Liver (tissue), 9 donors: ENCODE measurements around the gene SMARCE1. TPM values are rescaled to one million over a fixed set of nuclear protein-coding genes. Genes with fewer than 3 reads are reported as not detected.

Experiments used
- DNase-seq: peaks from one replicate; pipeline ENCODE4 v3.0.0-alpha.2; 2017; ENCODE audit warnings: low spot score
- H3K27ac ChIP-seq, 2 donors: one replicate each; pipeline ENCODE4 v1.7.0; 2013; ENCODE audit warnings: inconsistent platforms in 2 of 2, low read length in 2 of 2, control low read depth in 1 of 2, low read depth in 1 of 2, mild to moderate bottlenecking in 1 of 2
- H3K27me3 ChIP-seq, 4 donors: one replicate each; pipeline versions ENCODE4 v1.6.1 to v1.7.0; 2013; ENCODE audit warnings: low read length in 3 of 4, inconsistent platforms in 1 of 4, mild to moderate bottlenecking in 1 of 4, moderate library complexity in 1 of 4; ENCODE audit not compliant: control insufficient read depth in 4 of 4, insufficient read depth in 4 of 4
- H3K36me3 ChIP-seq, 4 donors: one replicate each; pipeline versions ENCODE4 v1.6.1 to v1.7.0; 2013; ENCODE audit warnings: low read length in 3 of 4, mild to moderate bottlenecking in 3 of 4, low read depth in 1 of 4, moderate library complexity in 1 of 4; ENCODE audit not compliant: control insufficient read depth in 4 of 4, insufficient read depth in 3 of 4
- H3K4me1 ChIP-seq, 4 donors: one replicate each; pipeline versions ENCODE4 v1.6.1 to v1.7.0; 2013; ENCODE audit warnings: low read length in 3 of 4, mild to moderate bottlenecking in 3 of 4, moderate library complexity in 1 of 4; ENCODE audit not compliant: control insufficient read depth in 4 of 4, insufficient read depth in 4 of 4
- H3K4me3 ChIP-seq, 3 donors: one replicate each; pipeline versions ENCODE4 v1.6.1 to v1.7.0; 2013; ENCODE audit warnings: low read length in 3 of 3, control low read depth in 1 of 3, low read depth in 1 of 3, mild to moderate bottlenecking in 1 of 3
- H3K9ac ChIP-seq, 2 donors: one replicate each; pipeline ENCODE4 v1.7.0; 2013; ENCODE audit warnings: low read length in 2 of 2, mild to moderate bottlenecking in 2 of 2, moderate library complexity in 2 of 2, control low read depth in 1 of 2, low read depth in 1 of 2
- H3K9me3 ChIP-seq, 4 donors: one replicate each; pipeline versions ENCODE4 v1.6.1 to v1.7.0; 2013; ENCODE audit warnings: low read length in 3 of 4; ENCODE audit not compliant: control insufficient read depth in 4 of 4
- ATF3 ChIP-seq: IDR thresholded peaks from 2 replicates; pipeline ENCODE4 v1.6.1; 2016; ENCODE audit warnings: antibody characterized with exemption
- EGR1 ChIP-seq, 2 donors: IDR thresholded peaks; 2 replicates each; pipeline ENCODE4 v1.6.1; 2016 to 2018; ENCODE audit warnings: antibody characterized with exemption in 2 of 2, low read depth in 2 of 2
- FOXA1 ChIP-seq: IDR thresholded peaks from 2 replicates; pipeline ENCODE4 v1.6.1; 2016; ENCODE audit warnings: antibody characterized with exemption
- FOXA2 ChIP-seq: IDR thresholded peaks from 2 replicates; pipeline ENCODE4 v1.6.1; 2016; ENCODE audit warnings: antibody characterized with exemption
- GABPA ChIP-seq, 2 donors: IDR thresholded peaks in 1 of 2; conservative IDR thresholded peaks in 1 of 2; 2 replicates each; pipeline ENCODE4 v1.6.1; 2016; ENCODE audit warnings: antibody characterized with exemption in 2 of 2, mild to moderate bottlenecking in 1 of 2, moderate library complexity in 1 of 2
- HNF4A ChIP-seq, 2 donors: conservative IDR thresholded peaks; 2 replicates each; pipeline ENCODE4 v1.6.1; 2016; ENCODE audit warnings: antibody characterized with exemption in 2 of 2, mild to moderate bottlenecking in 2 of 2
- HNF4G ChIP-seq: IDR thresholded peaks from 2 replicates; pipeline ENCODE4 v1.6.1; 2016; ENCODE audit warnings: antibody characterized with exemption
- JUND ChIP-seq, 2 donors: IDR thresholded peaks; 2 replicates each; pipeline ENCODE4 v1.6.1; 2016; ENCODE audit warnings: antibody characterized with exemption in 2 of 2
- NR2F2 ChIP-seq: IDR thresholded peaks from 2 replicates; pipeline ENCODE4 v1.6.1; 2016; ENCODE audit warnings: antibody characterized with exemption
- RAD21 ChIP-seq, 2 donors: IDR thresholded peaks; 2 replicates each; pipeline ENCODE4 v1.6.1; 2016; ENCODE audit warnings: antibody characterized with exemption in 2 of 2, mild to moderate bottlenecking in 2 of 2
- RXRA ChIP-seq, 2 donors: IDR thresholded peaks; 2 replicates each; pipeline ENCODE4 v1.6.1; 2017 to 2018; ENCODE audit warnings: antibody characterized with exemption in 2 of 2, mild to moderate bottlenecking in 1 of 2
- SP1 ChIP-seq: IDR thresholded peaks from 2 replicates; pipeline ENCODE4 v1.6.1; 2018; ENCODE audit warnings: antibody characterized with exemption, mild to moderate bottlenecking
- TAF1 ChIP-seq: conservative IDR thresholded peaks from 2 replicates; pipeline ENCODE4 v1.6.1; 2016; ENCODE audit warnings: antibody characterized with exemption, mild to moderate bottlenecking
- YY1 ChIP-seq: IDR thresholded peaks from 2 replicates; pipeline ENCODE4 v1.6.1; 2016; ENCODE audit warnings: antibody characterized with exemption, mild to moderate bottlenecking
- ZBTB33 ChIP-seq: IDR thresholded peaks from 2 replicates; pipeline ENCODE4 v1.6.1; 2016; ENCODE audit warnings: antibody characterized with exemption
- WGBS: extraction: QIAGEN DNeasy Blood & Tissue Kit; methylation state at CpG from one replicate; pipeline ENCODE4 v1.1.7; 2013; 5-methylcytosine and 5-hydroxymethylcytosine counted together
- polyA plus RNA-seq, 2 donors: library from polyadenylated mRNA; stranded (reverse) in 1 of 2; unstranded in 1 of 2; fragments of 200-250 nt in 1 of 2; fragments of >200 nt in 1 of 2; fragmentation: Nextera tagmentation in 1 of 2; extraction: Ambion mirVana in 1 of 2; gene quantifications; one replicate each; pipeline versions ENCODE4 v1.2.1 to v1.2.3, GENCODE V29; 2013 to 2015
- total RNA-seq, 2 donors: library from RNA; depleted of rRNA; stranded (reverse); fragments of >200 nt; gene quantifications; one replicate each; pipeline ENCODE4 v1.2.3, GENCODE V29; 2014
- TF ChIP-seq, protein P1 (sequence below): fragments of 150-350 bp; IDR thresholded peaks from 2 replicates; pipeline ENCODE4 v1.5.1; 2017; ENCODE audit warnings: improper control_type of control experiment, low read depth, low read length; ENCODE audit not compliant: missing input control
- TF ChIP-seq, protein P2 (sequence below): IDR thresholded peaks from 2 replicates; pipeline ENCODE4 v1.6.1; 2016; ENCODE audit warnings: antibody characterized with exemption, mild to moderate bottlenecking
- TF ChIP-seq, protein P3 (sequence below): IDR thresholded peaks from 2 replicates; pipeline ENCODE4 v1.6.1; 2016; ENCODE audit warnings: antibody characterized with exemption
- donor health status: healthy.
- donor health status: healthy.
- donor health status: healthy.
- donor health status: healthy.
- donor health status: healthy.

SMARCE1 gene
- total and polyA plus RNA-seq, 4 donors, result 25.0 to 40.8 (median 36.3) TPM

DNA sequence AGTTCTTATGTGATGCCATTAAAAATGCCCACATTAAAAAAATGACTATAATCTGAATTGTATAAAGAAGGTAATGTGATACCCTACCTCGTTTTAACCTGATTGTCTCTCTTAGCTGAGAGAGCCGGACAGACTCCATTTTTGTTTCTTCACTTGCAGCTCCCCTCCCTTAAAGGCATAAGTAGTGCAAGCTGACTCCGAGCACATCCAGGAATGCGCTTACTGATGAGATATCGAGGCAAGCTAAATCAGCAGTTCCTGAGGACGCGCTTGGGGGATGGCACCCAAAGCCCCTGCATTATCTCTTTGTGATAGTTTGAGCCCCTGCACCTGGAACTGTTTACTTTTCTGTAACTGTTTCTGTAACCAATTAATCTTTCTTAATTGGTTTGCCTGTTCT, 49.7 kb upstream of the SMARCE1 start:
- 75% methylated on average over 7 of the region's 7 CpGs for WGBS

More for the DNA sequence above, 49.7 kb upstream of the SMARCE1 start:
- no peak overlapping the region for H3K4me3 ChIP-seq
- H3K9me3 ChIP-seq, result no peaks in the 10 kb centered on the region
- H3K36me3 ChIP-seq, result no peaks in the 10 kb centered on the region
- DNase-seq, result no peak
- no peak overlapping the region for H3K27ac ChIP-seq
- H3K4me1 ChIP-seq, result peaks cover 7 to 22% (median 16%) of the 10 kb centered on the region in 4 donors
- no peaks in the 10 kb centered on the region for H3K27me3 ChIP-seq
- H3K9ac ChIP-seq, result no peak overlapping the region
- TF ChIP-seq HNF4G (no peak), ZBTB33 (no peak), RAD21 (IDR thresholded peaks at IDR 0.05) (no peak), TAF1 (no peak), ATF3 (no peak), HNF4A (conservative IDR thresholded peaks at IDR 0.05) (no peak), GABPA (IDR thresholded peaks at IDR 0.05 in 1 of 2, conservative IDR thresholded peaks at IDR 0.05 in 1 of 2) (no peak), RXRA (IDR thresholded peaks at IDR 0.05) (no peak), FOXA1 (no peak), EGR1 (IDR thresholded peaks at IDR 0.05; ENCODE audit: low read depth in 2 of 2) (no peak), YY1 (no peak), SP1 (no peak), NR2F2 (no peak), FOXA2 (no peak), JUND (IDR thresholded peaks at IDR 0.05) (no peak)
- TF ChIP-seq, protein P1, sequence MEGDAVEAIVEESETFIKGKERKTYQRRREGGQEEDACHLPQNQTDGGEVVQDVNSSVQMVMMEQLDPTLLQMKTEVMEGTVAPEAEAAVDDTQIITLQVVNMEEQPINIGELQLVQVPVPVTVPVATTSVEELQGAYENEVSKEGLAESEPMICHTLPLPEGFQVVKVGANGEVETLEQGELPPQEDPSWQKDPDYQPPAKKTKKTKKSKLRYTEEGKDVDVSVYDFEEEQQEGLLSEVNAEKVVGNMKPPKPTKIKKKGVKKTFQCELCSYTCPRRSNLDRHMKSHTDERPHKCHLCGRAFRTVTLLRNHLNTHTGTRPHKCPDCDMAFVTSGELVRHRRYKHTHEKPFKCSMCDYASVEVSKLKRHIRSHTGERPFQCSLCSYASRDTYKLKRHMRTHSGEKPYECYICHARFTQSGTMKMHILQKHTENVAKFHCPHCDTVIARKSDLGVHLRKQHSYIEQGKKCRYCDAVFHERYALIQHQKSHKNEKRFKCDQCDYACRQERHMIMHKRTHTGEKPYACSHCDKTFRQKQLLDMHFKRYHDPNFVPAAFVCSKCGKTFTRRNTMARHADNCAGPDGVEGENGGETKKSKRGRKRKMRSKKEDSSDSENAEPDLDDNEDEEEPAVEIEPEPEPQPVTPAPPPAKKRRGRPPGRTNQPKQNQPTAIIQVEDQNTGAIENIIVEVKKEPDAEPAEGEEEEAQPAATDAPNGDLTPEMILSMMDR, result no peak
- TF ChIP-seq, protein P2, sequence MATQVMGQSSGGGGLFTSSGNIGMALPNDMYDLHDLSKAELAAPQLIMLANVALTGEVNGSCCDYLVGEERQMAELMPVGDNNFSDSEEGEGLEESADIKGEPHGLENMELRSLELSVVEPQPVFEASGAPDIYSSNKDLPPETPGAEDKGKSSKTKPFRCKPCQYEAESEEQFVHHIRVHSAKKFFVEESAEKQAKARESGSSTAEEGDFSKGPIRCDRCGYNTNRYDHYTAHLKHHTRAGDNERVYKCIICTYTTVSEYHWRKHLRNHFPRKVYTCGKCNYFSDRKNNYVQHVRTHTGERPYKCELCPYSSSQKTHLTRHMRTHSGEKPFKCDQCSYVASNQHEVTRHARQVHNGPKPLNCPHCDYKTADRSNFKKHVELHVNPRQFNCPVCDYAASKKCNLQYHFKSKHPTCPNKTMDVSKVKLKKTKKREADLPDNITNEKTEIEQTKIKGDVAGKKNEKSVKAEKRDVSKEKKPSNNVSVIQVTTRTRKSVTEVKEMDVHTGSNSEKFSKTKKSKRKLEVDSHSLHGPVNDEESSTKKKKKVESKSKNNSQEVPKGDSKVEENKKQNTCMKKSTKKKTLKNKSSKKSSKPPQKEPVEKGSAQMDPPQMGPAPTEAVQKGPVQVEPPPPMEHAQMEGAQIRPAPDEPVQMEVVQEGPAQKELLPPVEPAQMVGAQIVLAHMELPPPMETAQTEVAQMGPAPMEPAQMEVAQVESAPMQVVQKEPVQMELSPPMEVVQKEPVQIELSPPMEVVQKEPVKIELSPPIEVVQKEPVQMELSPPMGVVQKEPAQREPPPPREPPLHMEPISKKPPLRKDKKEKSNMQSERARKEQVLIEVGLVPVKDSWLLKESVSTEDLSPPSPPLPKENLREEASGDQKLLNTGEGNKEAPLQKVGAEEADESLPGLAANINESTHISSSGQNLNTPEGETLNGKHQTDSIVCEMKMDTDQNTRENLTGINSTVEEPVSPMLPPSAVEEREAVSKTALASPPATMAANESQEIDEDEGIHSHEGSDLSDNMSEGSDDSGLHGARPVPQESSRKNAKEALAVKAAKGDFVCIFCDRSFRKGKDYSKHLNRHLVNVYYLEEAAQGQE, result no peak
- TF ChIP-seq, protein P3, sequence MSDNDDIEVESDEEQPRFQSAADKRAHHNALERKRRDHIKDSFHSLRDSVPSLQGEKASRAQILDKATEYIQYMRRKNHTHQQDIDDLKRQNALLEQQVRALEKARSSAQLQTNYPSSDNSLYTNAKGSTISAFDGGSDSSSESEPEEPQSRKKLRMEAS, result no peak
